ENCODE data around the gene PDGFB. TPM values are rescaled to one million over a fixed set of nuclear protein-coding genes. Genes with fewer than 3 reads are reported as not detected.
A peak's percentile ranks its signal among the peaks of the same experiment; 100 is the strongest.

Gene PDGFB
- 9.7 TPM for total RNA-seq
- 10 to 100 TPM; 17.1 to 22.3 (median 19.9) TPM for polyA plus RNA-seq (ENCODE audit: insufficient read depth in 1 of 8, insufficient read length in 8 of 8, low replicate concordance in 1 of 8)
- long read RNA-seq, donor 1, transcript PDGFB-201 (7 exons, 3,497 nt), result major isoform, 5 of 5 reads
- long read RNA-seq, donor 1, partial matches to known transcripts, result 0 of 5 reads
- long read RNA-seq, donor 1, other reads (novel, unspliced or antisense), result 0 of 5 reads
- long read RNA-seq, donor 2, result 0 reads
- long read RNA-seq, donor 3, transcript PDGFB-201 (7 exons, 3,497 nt), result major isoform, 7 of 7 reads
- long read RNA-seq, donor 3, partial matches to known transcripts, result 0 of 7 reads
- long read RNA-seq, donor 3, other reads (novel, unspliced or antisense), result 0 of 7 reads
- long read RNA-seq, donor 4, transcript PDGFB-201 (7 exons, 3,497 nt), result major isoform, 12 of 12 reads
- long read RNA-seq, donor 4, partial matches to known transcripts, result 0 of 12 reads
- long read RNA-seq, donor 4, other reads (novel, unspliced or antisense), result 0 of 12 reads
- long read RNA-seq, donor 5, transcript PDGFB-201 (7 exons, 3,497 nt), result major isoform, 6 of 13 reads
- long read RNA-seq, donor 5, partial matches to known transcripts, result 7 of 13 reads
- long read RNA-seq, donor 5, other reads (novel, unspliced or antisense), result 0 of 13 reads
- long read RNA-seq, donor 6, partial matches to known transcripts, result 0 of 4 reads
- long read RNA-seq, donor 6, other reads (novel, unspliced or antisense), result 0 of 4 reads
- long read RNA-seq, donor 7, transcript PDGFB-201 (7 exons, 3,497 nt), result major isoform, 6 of 6 reads
- long read RNA-seq, donor 7, partial matches to known transcripts, result 0 of 6 reads
- long read RNA-seq, donor 7, other reads (novel, unspliced or antisense), result 0 of 6 reads
- long read RNA-seq, donor 8, partial matches to known transcripts, result 0 of 3 reads
- long read RNA-seq, donor 8, other reads (novel, unspliced or antisense), result 0 of 3 reads
- long read RNA-seq, donor 9, transcript PDGFB-201 (7 exons, 3,497 nt), result major isoform, 5 of 5 reads
- long read RNA-seq, donor 9, partial matches to known transcripts, result 0 of 5 reads
- long read RNA-seq, donor 9, other reads (novel, unspliced or antisense), result 0 of 5 reads
- long read RNA-seq, donor 10, partial matches to known transcripts, result 0 of 4 reads
- long read RNA-seq, donor 10, other reads (novel, unspliced or antisense), result 0 of 4 reads
- long read RNA-seq, donor 11, partial matches to known transcripts, result 0 of 2 reads
- long read RNA-seq, donor 11, other reads (novel, unspliced or antisense), result 0 of 2 reads

- peak; percentile 77 for DNase-seq
- Histone ChIP-seq H3K27me3 (ENCODE audit: control insufficient read depth, insufficient read depth, low read length) (peaks cover 36% of the 10 kb centered on the region), H3K4me1 (ENCODE audit: control insufficient read depth, insufficient read depth, low read length) (peaks cover 55% of the 10 kb centered on the region), H3K36me3 (ENCODE audit: control insufficient read depth, insufficient read depth, low read length) (no peaks in the 10 kb centered on the region), H3K27ac (ENCODE audit: low read length) (peak within 1 kb of the TSS; percentile 62), H3K4me3 (ENCODE audit: low read length) (peak within 1 kb of the TSS; percentile 70), H3K9me3 (replicated peaks; ENCODE audit: control insufficient read depth, low read depth, low read length) (no peaks in the 10 kb centered on the region)
- under 1% methylated on average over 56 of the region's 68 CpGs for WGBS (ENCODE audit: insufficient coverage)
Observed at GRCh38 chr22:39244496-39245129, at the start of gene PDGFB. TSS of gene PDGFB (minus strand) at chr22:39244982. CDS start at chr22:39243963, 1,019 bp downstream.

GRCh38 chr22:39293766-39294368 lies 49.1 kb upstream of the PDGFB start:
- Histone ChIP-seq H3K4me3 (ENCODE audit: low read length) (no peak overlapping the region), H3K36me3 (ENCODE audit: control insufficient read depth, insufficient read depth, low read length) (no peaks in the 10 kb centered on the region), H3K4me1 (ENCODE audit: control insufficient read depth, insufficient read depth, low read length) (peaks cover 64% of the 10 kb centered on the region), H3K27ac (ENCODE audit: low read length) (no peak overlapping the region), H3K27me3 (ENCODE audit: control insufficient read depth, insufficient read depth, low read length) (peaks cover 2% of the 10 kb centered on the region), H3K9me3 (replicated peaks; ENCODE audit: control insufficient read depth, low read depth, low read length) (no peaks in the 10 kb centered on the region)
- DNase-seq, result no peak
- 63% methylated on average over 15 of the region's 15 CpGs for WGBS (ENCODE audit: insufficient coverage)

GRCh38 chr22:39292561-39293074 lies 47.8 kb upstream of the PDGFB start:
- peak overlapping the region; percentile 64 for H3K27ac ChIP-seq (ENCODE audit: low read length)
- peaks cover 54% of the 10 kb centered on the region for H3K4me1 ChIP-seq (ENCODE audit: control insufficient read depth, insufficient read depth, low read length)
- no peaks in the 10 kb centered on the region for H3K36me3 ChIP-seq (ENCODE audit: control insufficient read depth, insufficient read depth, low read length)
- no peaks in the 10 kb centered on the region for H3K9me3 ChIP-seq (replicated peaks; ENCODE audit: control insufficient read depth, low read depth, low read length)
- WGBS (ENCODE audit: insufficient coverage), result 29% methylated on average over 9 of the region's 12 CpGs
- no peak overlapping the region for H3K4me3 ChIP-seq (ENCODE audit: low read length)
- peak; percentile 90 for DNase-seq
- H3K27me3 ChIP-seq (ENCODE audit: control insufficient read depth, insufficient read depth, low read length), result peaks cover 2% of the 10 kb centered on the region

DNA sequence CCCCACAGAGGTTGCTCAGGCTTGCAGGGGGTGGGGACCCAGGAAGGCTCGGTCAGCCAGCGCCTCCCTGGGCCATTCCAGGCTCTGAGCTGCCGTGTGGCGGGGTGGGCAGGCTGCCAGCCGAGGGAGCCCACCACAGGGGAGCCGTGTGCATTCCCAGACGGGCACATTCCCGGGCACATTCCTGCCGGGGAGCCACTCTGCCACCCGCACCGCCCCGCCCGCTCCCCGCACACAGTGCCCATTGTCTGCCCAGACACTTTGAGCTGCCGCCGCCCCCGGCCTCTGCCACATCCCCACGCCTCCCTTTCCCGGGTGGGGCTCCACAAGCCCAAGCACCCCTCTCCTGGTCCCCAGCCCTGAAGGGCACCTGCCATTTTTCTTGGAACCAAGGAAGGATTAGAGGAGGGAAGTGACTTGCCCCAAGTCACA lies 47.3 kb upstream of the PDGFB start:
- no peak for DNase-seq
- WGBS (ENCODE audit: insufficient coverage), result 66% methylated on average over 10 of the region's 19 CpGs
- Histone ChIP-seq H3K27me3 (ENCODE audit: control insufficient read depth, insufficient read depth, low read length) (peaks cover 2% of the 10 kb centered on the region), H3K4me1 (ENCODE audit: control insufficient read depth, insufficient read depth, low read length) (peaks cover 49% of the 10 kb centered on the region), H3K27ac (ENCODE audit: low read length) (peak overlapping the region; percentile 64), H3K9me3 (replicated peaks; ENCODE audit: control insufficient read depth, low read depth, low read length) (no peaks in the 10 kb centered on the region), H3K36me3 (ENCODE audit: control insufficient read depth, insufficient read depth, low read length) (no peaks in the 10 kb centered on the region), H3K4me3 (ENCODE audit: low read length) (no peak overlapping the region)

DNA sequence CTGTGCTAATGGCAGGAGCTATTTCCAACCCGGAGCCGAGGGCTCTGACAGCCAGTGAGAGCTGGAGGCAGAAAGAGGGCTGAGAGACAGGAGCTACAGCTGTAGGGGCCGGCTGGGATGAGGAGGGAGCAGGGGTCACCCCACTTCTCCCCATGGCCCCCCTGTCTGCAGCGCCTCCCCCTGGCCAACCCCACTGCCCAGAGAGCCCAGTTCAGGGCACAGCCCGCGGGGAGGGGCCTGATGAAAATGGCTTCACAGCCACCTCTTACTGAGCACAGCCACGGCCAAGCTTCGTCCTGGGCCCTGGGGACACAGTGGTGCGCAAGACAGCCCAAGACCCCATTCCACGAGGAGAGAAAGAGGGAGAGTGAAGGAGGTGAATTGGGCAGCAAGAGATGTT lies 46.7 kb upstream of the PDGFB start:
- 20% methylated on average over 4 of the region's 10 CpGs for WGBS (ENCODE audit: insufficient coverage)
- H3K4me3 ChIP-seq (ENCODE audit: low read length), result no peak overlapping the region
- H3K36me3 ChIP-seq (ENCODE audit: control insufficient read depth, insufficient read depth, low read length), result no peaks in the 10 kb centered on the region
- no peak for DNase-seq
- H3K27ac ChIP-seq (ENCODE audit: low read length), result peak overlapping the region; percentile 75
- no peaks in the 10 kb centered on the region for H3K9me3 ChIP-seq (replicated peaks; ENCODE audit: control insufficient read depth, low read depth, low read length)
- H3K27me3 ChIP-seq (ENCODE audit: control insufficient read depth, insufficient read depth, low read length), result peaks cover 2% of the 10 kb centered on the region
- H3K4me1 ChIP-seq (ENCODE audit: control insufficient read depth, insufficient read depth, low read length), result peaks cover 44% of the 10 kb centered on the region

DNA sequence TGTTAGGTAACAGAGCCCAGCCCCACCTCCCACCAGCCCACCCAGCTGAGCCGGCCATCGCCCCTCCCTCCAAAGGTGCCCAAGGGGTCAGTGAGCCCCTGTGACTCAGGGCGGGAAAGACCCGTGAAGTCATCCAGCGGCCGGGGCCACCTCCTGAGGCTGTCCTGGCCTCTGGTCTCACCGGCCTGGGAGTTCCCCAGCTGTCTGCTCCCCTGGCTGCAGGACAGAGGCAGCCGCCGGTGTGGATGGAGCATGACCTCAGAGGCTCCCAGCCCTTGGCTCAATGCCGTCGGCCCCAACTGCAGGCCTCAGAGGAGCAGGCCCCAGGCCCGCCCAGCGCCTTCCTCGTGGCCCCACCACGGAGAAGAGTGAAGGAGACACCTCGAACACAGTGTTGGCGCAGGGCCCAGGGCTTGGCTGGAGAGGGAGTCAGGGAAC lies 46.0 kb upstream of the PDGFB start:
- Histone ChIP-seq H3K4me1 (ENCODE audit: control insufficient read depth, insufficient read depth, low read length) (peaks cover 40% of the 10 kb centered on the region), H3K36me3 (ENCODE audit: control insufficient read depth, insufficient read depth, low read length) (no peaks in the 10 kb centered on the region), H3K27me3 (ENCODE audit: control insufficient read depth, insufficient read depth, low read length) (peaks cover 2% of the 10 kb centered on the region), H3K27ac (ENCODE audit: low read length) (peak overlapping the region; percentile 75), H3K9me3 (replicated peaks; ENCODE audit: control insufficient read depth, low read depth, low read length) (no peaks in the 10 kb centered on the region), H3K4me3 (ENCODE audit: low read length) (no peak overlapping the region)
- WGBS (ENCODE audit: insufficient coverage), result 18% methylated on average over 16 of the region's 17 CpGs
- DNase-seq, result peak; percentile 85

GRCh38 chr22:39289975-39290720 lies 45.4 kb upstream of the PDGFB start:
- Histone ChIP-seq H3K36me3 (ENCODE audit: control insufficient read depth, insufficient read depth, low read length) (no peaks in the 10 kb centered on the region), H3K4me3 (ENCODE audit: low read length) (no peak overlapping the region), H3K4me1 (ENCODE audit: control insufficient read depth, insufficient read depth, low read length) (peaks cover 40% of the 10 kb centered on the region), H3K27me3 (ENCODE audit: control insufficient read depth, insufficient read depth, low read length) (peaks cover 2% of the 10 kb centered on the region), H3K9me3 (replicated peaks; ENCODE audit: control insufficient read depth, low read depth, low read length) (peaks cover under 1% of the 10 kb centered on the region), H3K27ac (ENCODE audit: low read length) (peak overlapping the region; percentile 25)
- DNase-seq, result no peak
- 67% methylated on average over 4 of the region's 16 CpGs for WGBS (ENCODE audit: insufficient coverage)

- 51% methylated on average over 8 of the region's 14 CpGs for WGBS (ENCODE audit: insufficient coverage)
- peaks cover 7% of the 10 kb centered on the region for H3K9me3 ChIP-seq (replicated peaks; ENCODE audit: control insufficient read depth, low read depth, low read length)
- H3K27ac ChIP-seq (ENCODE audit: low read length), result no peak overlapping the region
- H3K4me3 ChIP-seq (ENCODE audit: low read length), result no peak overlapping the region
- peaks cover 40% of the 10 kb centered on the region for H3K4me1 ChIP-seq (ENCODE audit: control insufficient read depth, insufficient read depth, low read length)
- peaks cover 2% of the 10 kb centered on the region for H3K27me3 ChIP-seq (ENCODE audit: control insufficient read depth, insufficient read depth, low read length)
- DNase-seq, result no peak
- H3K36me3 ChIP-seq (ENCODE audit: control insufficient read depth, insufficient read depth, low read length), result no peaks in the 10 kb centered on the region
Observed at GRCh38 chr22:39289533-39289932, 44.8 kb upstream of the PDGFB start.

All from muscle of leg (tissue), 16 donors.